ENCODE data around the gene METTL16.

GRCh38 chr17:2453325-2453724 lies 58.4 kb downstream of the METTL16 start:
- TF ChIP-seq CTCF (IDR thresholded peaks at IDR 0.05; ENCODE audit: low read depth, low read length, missing input control) = no peak
- TF ChIP-seq SP1 (IDR thresholded peaks at IDR 0.05) = no peak
- no peak for TF ChIP-seq HNF4A (conservative IDR thresholded peaks at IDR 0.05)
- TF ChIP-seq REST (IDR thresholded peaks at IDR 0.05) = no peak
